Nucleus accumbens (tissue), 56 donors: Measurements from ENCODE around the gene POFUT1.
"Not testable (repeated sequence)": the region's sequence is repeated elsewhere in the genome, so short reads cannot be mapped to it uniquely, and the experiment has no call there.

Experiments used
- DNase-seq, 56 donors: peaks; one replicate each; lab custom pipeline; 2025; lab: John Stamatoyannopoulos, UW

POFUT1 gene

GRCh38 chr20:32188376-32189122 is 19.1 kb upstream of the POFUT1 start:
- DNase-seq: peak in 1 of 56 donors; percentile 9

DNA sequence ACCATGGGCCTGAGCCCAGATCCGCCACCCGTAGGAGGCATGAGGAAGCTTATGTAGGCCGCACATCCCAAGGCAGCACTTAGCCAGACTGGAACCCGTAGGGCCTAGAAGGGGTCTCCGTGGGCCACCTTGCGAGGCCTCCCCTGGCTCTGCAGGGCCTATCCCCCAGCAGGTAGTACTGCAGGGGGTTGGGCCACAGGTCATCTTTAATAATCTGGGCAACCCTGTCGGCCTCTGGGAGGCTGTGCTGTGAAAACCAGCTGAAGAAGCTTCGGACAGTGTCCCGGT is 18.6 kb upstream of the POFUT1 start:
- no peak for DNase-seq

- peak in 42 of 56 donors; percentile 14 to 79 (median 37) for DNase-seq
These were observed 17.7 kb upstream of the POFUT1 start for GRCh38 chr20:32189691-32190615.

- DNase-seq: no peak
These were observed 16.9 kb upstream of the POFUT1 start for GRCh38 chr20:32190616-32191415.

DNA sequence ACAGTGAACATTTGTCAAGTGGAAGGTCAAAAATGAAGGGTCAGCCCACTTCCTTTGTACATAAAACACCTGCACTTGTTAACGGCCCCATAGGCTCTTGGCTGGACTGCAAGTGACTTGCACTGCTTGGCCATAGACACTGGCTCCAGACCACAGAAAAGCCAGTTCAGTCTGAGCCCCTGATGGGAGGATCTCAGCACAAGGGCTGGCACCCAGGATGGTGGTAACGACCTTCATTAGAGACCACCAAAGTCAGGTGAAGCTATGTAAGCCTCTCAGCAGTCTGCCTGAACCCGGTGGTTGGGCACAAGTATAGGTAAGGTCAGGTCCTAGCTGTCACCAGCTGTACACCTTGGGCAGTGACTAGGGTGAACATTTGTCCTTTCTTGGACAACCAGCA is 16.3 kb upstream of the POFUT1 start:
- DNase-seq: no peak

DNA sequence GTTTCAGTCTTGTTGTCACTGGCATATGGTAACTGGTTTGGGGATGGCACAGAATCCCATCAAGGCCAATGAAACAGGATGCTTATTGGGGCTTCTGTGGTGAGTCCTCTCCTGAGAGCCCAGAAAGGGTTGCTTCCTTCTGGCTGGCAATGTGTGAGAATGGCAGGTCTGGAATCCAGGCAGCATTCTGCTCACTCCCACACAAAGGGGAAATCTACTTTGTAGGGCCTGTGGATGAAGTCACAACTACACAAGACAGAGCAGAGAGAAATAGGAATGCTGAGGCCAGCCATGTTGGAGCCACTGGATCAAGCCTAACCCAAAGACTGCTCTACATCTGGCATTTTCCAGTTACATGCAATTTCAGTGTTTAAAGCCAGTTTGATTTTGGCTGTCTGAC is 15.8 kb upstream of the POFUT1 start:
- DNase-seq: no peak

DNA sequence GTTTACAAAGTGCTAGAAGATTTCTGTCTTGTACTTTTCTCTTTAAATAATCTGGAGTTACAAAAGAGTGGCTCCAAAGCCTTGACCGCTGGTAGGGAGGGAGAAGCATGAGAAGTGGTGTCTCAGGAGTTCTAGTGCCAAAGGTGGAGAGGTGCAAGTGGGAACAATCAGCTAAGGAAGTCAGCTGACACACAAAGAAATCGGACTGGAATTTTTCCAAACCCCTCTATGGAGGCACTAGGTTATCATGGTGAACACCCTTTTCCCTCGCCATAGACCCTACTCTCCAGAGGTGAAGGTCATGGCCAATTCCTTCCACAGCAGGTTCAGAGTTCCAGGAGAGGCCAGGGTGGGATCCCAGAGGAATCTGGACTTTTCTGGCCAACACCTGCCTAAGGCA is 15.0 kb upstream of the POFUT1 start:
- no peak for DNase-seq

- not testable (repeated sequence) for DNase-seq
These were observed 14.3 kb upstream of the POFUT1 start for GRCh38 chr20:32193336-32193735.

DNA sequence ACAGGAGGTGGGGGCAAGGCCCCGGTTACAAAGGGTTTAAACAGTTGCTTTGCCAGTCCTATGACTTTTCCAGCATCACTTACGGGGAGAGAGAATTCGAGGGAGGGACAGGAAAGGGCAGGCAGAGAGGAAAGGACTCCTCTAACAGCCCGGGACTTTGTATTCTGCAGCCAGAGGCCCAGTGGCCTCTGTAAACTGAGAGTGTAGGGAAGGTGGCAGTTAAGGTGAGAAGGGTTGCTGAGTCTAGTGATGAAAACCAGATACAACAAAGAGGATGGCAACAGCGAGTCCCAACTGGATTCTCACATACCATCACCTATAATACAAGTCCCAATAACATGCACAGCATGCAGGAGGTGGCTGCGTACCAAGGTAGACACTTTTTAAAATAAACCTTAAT is 13.7 kb upstream of the POFUT1 start:
- no peak for DNase-seq

DNA sequence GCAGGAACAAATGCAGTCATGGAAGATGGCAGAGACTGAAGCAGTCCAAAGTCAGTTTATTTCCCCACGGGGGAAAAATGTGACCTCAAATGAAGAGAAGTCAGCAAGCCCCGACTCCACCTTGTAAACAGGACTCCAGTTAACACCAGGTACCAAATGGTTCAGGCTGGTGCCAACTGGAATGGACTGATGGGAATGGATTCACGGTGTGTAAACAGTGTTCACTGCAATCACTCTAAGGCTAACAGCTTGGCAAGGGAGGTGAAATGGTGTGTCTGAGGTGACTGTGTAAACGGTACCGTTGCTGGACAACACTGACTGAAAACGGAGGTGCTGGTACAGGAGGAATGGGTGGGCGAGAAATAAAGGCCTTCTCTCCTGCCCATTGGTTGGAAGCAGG is 12.1 kb upstream of the POFUT1 start:
- no peak for DNase-seq

DNA sequence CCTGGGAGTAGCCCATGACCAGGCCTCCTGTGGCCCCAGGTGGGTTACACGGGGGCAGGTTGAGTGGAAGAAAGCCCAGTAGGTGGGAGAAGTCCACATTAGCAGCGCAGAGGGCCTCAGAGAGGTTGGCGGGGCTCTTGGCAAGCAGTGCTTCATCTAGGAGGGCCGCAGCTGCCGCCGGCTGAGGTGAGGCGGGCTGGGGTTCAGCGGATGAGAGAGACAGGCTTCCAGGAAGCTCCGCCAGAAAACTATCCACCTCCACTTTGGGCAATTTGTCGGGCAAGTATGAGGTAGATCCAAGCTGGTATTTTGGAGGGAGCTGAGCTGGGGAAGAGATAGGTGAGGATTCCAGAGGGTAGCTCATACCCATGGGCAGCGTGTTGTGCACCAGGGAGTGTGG is 11.1 kb upstream of the POFUT1 start:
- not testable (repeated sequence) for DNase-seq

DNA sequence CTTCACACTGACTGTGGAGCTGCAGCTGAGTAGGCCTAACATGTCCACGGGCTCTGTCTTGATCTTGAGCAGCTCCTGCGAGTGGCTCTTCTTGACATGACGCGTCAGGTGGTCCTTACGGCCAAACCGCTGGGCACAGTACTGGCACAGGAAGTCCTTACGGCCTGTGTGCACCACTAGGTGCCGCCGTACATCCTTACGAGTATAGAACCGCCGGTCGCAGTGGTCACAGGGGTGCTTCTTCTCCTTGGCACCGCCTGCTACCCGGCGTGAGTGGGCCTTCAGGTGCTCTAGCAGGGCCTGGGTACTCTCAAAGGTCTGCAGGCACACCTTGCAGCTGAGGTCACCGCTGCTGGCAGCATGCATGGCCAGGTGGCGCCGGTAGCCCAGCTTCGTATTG is 10.5 kb upstream of the POFUT1 start:
- not testable (repeated sequence) for DNase-seq

GRCh38 chr20:32199006-32199405 is 8.7 kb upstream of the POFUT1 start:
- DNase-seq: peak in 12 of 56 donors; percentile 4 to 47 (median 20)

GRCh38 chr20:32201296-32201976 is 6.2 kb upstream of the POFUT1 start:
- DNase-seq: no peak

DNA sequence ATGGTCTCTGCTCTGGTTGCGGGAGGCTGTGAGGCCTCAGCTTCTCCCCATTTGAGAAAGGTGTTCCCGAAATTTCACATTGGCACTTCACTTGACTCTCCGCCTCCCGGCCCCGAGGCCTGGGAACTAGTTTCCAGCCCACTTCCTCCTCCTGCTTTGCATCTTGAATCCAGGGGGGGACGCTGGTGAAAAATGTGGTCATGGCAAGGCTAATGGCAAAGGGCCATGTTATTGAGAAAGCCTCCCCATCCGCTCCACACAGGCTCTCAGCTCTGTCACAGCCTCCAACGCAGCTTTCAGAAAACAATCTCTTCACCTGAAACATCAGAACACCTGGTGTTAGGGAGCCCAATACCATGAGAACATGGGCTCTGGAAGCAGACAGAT is 5.7 kb upstream of the POFUT1 start:
- no peak for DNase-seq

GRCh38 chr20:32203356-32204204 is 4.1 kb upstream of the POFUT1 start:
- DNase-seq: no peak

- DNase-seq: peak in 14 of 56 donors; percentile 5 to 48 (median 25)
These were observed 3.2 kb upstream of the POFUT1 start for GRCh38 chr20:32204205-32205109.

GRCh38 chr20:32205110-32205842 is 2.4 kb upstream of the POFUT1 start:
- no peak for DNase-seq
